NCI-H187 treated with DMSO at 0.1 percent for 48 hours (cell line): Measurements from ENCODE around the gene IGF2BP1.
"Not testable (repeated sequence)": the region's sequence is repeated elsewhere in the genome, so short reads cannot be mapped to it uniquely, and the experiment has no call there.

Source experiments
- DNase-seq: peaks from one replicate; lab custom pipeline; 2025; lab: John Stamatoyannopoulos, UW

The IGF2BP1 gene

GRCh38 chr17:49020609-49021008 is 23.4 kb downstream of the IGF2BP1 start:
- no peak for DNase-seq

- DNase-seq, result no peak
Observed at GRCh38 chr17:49021095-49021767, 24.0 kb downstream of the IGF2BP1 start.

- no peak for DNase-seq
Observed at GRCh38 chr17:49021768-49022103, 24.6 kb downstream of the IGF2BP1 start.

- DNase-seq, result no peak
Observed at GRCh38 chr17:49022391-49022941, 25.3 kb downstream of the IGF2BP1 start.

GRCh38 chr17:49024523-49024922 is 27.3 kb downstream of the IGF2BP1 start:
- no peak for DNase-seq

GRCh38 chr17:49026447-49026846 is 29.3 kb downstream of the IGF2BP1 start:
- not testable (repeated sequence) for DNase-seq

- no peak for DNase-seq
Observed at GRCh38 chr17:49028271-49028670, 31.1 kb downstream of the IGF2BP1 start.

- DNase-seq, result no peak
Observed at GRCh38 chr17:49029801-49030200, 32.6 kb downstream of the IGF2BP1 start.

- no peak for DNase-seq
Observed at GRCh38 chr17:49031965-49032928, 35.1 kb downstream of the IGF2BP1 start.

- DNase-seq, result no peak
Observed at GRCh38 chr17:49035470-49036269, 38.5 kb downstream of the IGF2BP1 start.

- DNase-seq, result no peak
Observed at GRCh38 chr17:49036270-49036626, 39.1 kb downstream of the IGF2BP1 start.

GRCh38 chr17:49038138-49038537 is 41.0 kb downstream of the IGF2BP1 start:
- no peak for DNase-seq

GRCh38 chr17:49038544-49038943 is 41.4 kb downstream of the IGF2BP1 start:
- DNase-seq, result no peak

- DNase-seq, result not testable (repeated sequence)
Observed at GRCh38 chr17:49039518-49039917, 42.3 kb downstream of the IGF2BP1 start.

GRCh38 chr17:49041527-49041926 is 44.3 kb downstream of the IGF2BP1 start:
- DNase-seq, result no peak

GRCh38 chr17:49045376-49045775 is 48.2 kb downstream of the IGF2BP1 start:
- DNase-seq, result no peak

- no peak for DNase-seq
Observed at GRCh38 chr17:49046912-49047311, 49.7 kb downstream of the IGF2BP1 start.

- DNase-seq, result no peak
Observed at GRCh38 chr17:49049265-49049664, 52.1 kb downstream of the IGF2BP1 start.

GRCh38 chr17:49050611-49051010 is 53.4 kb downstream of the IGF2BP1 start:
- DNase-seq, result no peak

- no peak for DNase-seq
Observed at GRCh38 chr17:49051269-49051668, 54.1 kb downstream of the IGF2BP1 start.

GRCh38 chr17:49053171-49053829 is 56.1 kb downstream of the IGF2BP1 start:
- no peak for DNase-seq
